Neutrophil (primary cell): ENCODE results near the gene RAP1A.
"Not testable (repeated sequence)": the region's sequence is repeated elsewhere in the genome, so short reads cannot be mapped to it uniquely, and the experiment has no call there.

ENCODE experiments used
- H3K27ac ChIP-seq: fragments of 200-600 bp; sonication (generic); 2 replicates; pipeline ENCODE4 v1.5.1; 2016; ENCODE audit warnings: mild to moderate bottlenecking, moderate library complexity
- H3K27me3 ChIP-seq: fragments of 200-600 bp; sonication (generic); 2 replicates; pipeline ENCODE4 v1.6.0; 2016; ENCODE audit warnings: mild to moderate bottlenecking
- H3K36me3 ChIP-seq: fragments of 200-600 bp; sonication (generic); 2 replicates; pipeline ENCODE4 v1.5.1; 2017
- H3K4me1 ChIP-seq, 2 experiments: fragments of 200-600 bp in 1 of 2; sonication (generic) in 1 of 2; 1 replicate in 1 of 2; 2 replicates in 1 of 2; pipeline versions ENCODE4 v1.5.1 to v1.6.1; 2013 to 2016; ENCODE audit warnings: low read depth in 1 of 2, low read length in 1 of 2, mild to moderate bottlenecking in 1 of 2, moderate library complexity in 1 of 2; ENCODE audit not compliant: control insufficient read depth in 1 of 2, insufficient read depth in 1 of 2
- H3K4me3 ChIP-seq, 2 experiments: fragments of 200-600 bp in 1 of 2; sonication (generic) in 1 of 2; 1 replicate in 1 of 2; 2 replicates in 1 of 2; pipeline ENCODE4 v1.5.1; 2013 to 2016; ENCODE audit warnings: low read depth in 1 of 2, low read length in 1 of 2, mild to moderate bottlenecking in 1 of 2, moderate library complexity in 1 of 2
- H3K9me3 ChIP-seq: fragments of 200-600 bp; sonication (generic); 2 replicates; pipeline ENCODE4 v1.5.1; 2016
- TF ChIP-seq, protein P1 (sequence below): fragments of 200-600 bp; sonication (generic); IDR thresholded peaks from 2 replicates; pipeline ENCODE4 v1.5.1; 2016; ENCODE audit warnings: antibody characterized with exemption

RAP1A gene

DNA sequence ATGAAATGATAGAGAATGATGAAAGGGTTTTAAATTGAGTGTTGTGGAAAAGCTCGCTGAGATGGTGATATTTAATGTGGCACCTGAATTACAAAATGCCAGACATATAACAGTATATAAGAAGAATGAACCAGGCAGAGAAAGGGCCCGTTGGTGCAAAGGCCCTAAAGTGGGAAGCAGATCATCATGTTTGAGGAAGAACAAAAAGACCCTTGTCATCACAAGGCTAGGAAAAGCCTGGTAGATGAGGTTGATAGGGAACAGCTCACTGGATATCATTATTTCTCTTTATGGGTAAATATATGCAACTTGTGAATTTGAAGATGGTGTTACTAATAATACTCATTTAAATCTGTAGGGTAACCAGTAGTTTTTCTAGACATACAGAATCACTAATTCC, 11.0 kb downstream of the RAP1A start:
- no peaks in the 10 kb centered on the region for H3K27me3 ChIP-seq
- H3K4me1 ChIP-seq = peaks cover 17 to 25% of the 10 kb centered on the region in 2 experiments
- no peak overlapping the region for H3K4me3 ChIP-seq
- H3K36me3 ChIP-seq = peaks cover 3% of the 10 kb centered on the region
- H3K27ac ChIP-seq = no peak overlapping the region
- TF ChIP-seq, protein P1, sequence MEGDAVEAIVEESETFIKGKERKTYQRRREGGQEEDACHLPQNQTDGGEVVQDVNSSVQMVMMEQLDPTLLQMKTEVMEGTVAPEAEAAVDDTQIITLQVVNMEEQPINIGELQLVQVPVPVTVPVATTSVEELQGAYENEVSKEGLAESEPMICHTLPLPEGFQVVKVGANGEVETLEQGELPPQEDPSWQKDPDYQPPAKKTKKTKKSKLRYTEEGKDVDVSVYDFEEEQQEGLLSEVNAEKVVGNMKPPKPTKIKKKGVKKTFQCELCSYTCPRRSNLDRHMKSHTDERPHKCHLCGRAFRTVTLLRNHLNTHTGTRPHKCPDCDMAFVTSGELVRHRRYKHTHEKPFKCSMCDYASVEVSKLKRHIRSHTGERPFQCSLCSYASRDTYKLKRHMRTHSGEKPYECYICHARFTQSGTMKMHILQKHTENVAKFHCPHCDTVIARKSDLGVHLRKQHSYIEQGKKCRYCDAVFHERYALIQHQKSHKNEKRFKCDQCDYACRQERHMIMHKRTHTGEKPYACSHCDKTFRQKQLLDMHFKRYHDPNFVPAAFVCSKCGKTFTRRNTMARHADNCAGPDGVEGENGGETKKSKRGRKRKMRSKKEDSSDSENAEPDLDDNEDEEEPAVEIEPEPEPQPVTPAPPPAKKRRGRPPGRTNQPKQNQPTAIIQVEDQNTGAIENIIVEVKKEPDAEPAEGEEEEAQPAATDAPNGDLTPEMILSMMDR = no peak
- no peaks in the 10 kb centered on the region for H3K9me3 ChIP-seq

DNA sequence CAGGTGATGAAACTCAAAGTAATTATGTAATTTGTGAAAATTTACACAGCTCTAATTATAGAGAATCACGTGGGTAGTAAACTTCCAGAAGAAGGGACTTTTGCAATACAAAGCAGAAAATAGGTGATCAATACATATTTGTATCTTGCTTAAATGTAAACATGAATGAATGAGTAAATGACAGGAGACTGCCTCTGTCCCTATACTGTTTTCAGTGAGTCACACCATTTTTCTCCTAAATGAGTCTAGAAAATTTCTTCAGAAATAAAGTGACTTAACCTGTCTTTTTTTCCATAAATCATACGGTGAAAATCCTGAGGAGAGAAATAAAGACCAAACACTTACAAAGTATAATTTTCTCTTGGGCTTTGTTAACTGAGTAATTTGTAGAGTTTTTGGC, 11.9 kb downstream of the RAP1A start:
- Histone ChIP-seq H3K27me3 (no peaks in the 10 kb centered on the region), H3K4me1 (peaks cover 8 to 17% of the 10 kb centered on the region in 2 experiments), H3K9me3 (no peaks in the 10 kb centered on the region), H3K4me3 (no peak overlapping the region), H3K36me3 (peaks cover 3% of the 10 kb centered on the region), H3K27ac (no peak overlapping the region)
- TF ChIP-seq, protein P1 = no peak

- not testable (repeated sequence) for H3K4me3 ChIP-seq, H3K27ac ChIP-seq, H3K27me3 ChIP-seq, H3K9me3 ChIP-seq, H3K36me3 ChIP-seq
- H3K4me1 ChIP-seq = peaks cover 7 to 11% of the 10 kb centered on the region in 2 experiments
Observed at GRCh38 chr1:111632771-111633170, 13.2 kb downstream of the RAP1A start.

DNA sequence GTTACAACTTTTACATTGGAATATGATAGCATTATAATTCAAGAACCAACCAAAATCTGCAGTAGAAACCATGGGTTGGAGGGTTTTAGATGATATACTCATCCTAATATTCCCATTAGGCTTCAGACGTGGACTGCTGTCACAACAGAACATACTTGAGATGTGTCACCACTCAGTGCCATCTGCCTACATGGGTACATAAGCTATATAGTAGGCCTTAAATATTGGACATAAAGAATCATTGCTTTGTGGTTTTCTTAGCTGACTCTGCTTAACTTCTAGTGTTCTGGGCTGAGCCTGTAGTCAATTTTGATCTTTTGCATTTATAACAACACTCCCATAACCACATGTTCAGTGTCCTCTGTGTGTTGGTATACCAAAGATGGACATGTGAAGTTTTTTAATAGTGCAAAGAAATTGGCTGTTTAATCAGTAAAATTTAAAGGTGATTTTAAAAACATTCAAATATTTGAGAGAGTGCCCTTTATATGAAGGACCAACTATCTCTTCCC, 14.2 kb downstream of the RAP1A start:
- Histone ChIP-seq H3K36me3 (peaks cover 3% of the 10 kb centered on the region), H3K4me1 (peaks cover 7 to 11% of the 10 kb centered on the region in 2 experiments), H3K27me3 (no peaks in the 10 kb centered on the region), H3K4me3 (no peak overlapping the region), H3K27ac (peak overlapping the region; percentile 1), H3K9me3 (no peaks in the 10 kb centered on the region)
- TF ChIP-seq, protein P1 = no peak

- Histone ChIP-seq H3K36me3 (peaks cover 3% of the 10 kb centered on the region), H3K4me1 (peaks cover 0 to 10% of the 10 kb centered on the region in 2 experiments)
Observed at GRCh38 chr1:111635324-111636009, 15.9 kb downstream of the RAP1A start.

GRCh38 chr1:111638320-111638719, 18.7 kb downstream of the RAP1A start:
- H3K4me3 ChIP-seq = no peak overlapping the region
- no peaks in the 10 kb centered on the region for H3K9me3 ChIP-seq
- no peaks in the 10 kb centered on the region for H3K27me3 ChIP-seq
- TF ChIP-seq, protein P1 = no peak
- peaks cover 3% of the 10 kb centered on the region for H3K36me3 ChIP-seq
- no peaks in the 10 kb centered on the region for H3K4me1 ChIP-seq
- peak overlapping the region; percentile 8 for H3K27ac ChIP-seq

More at GRCh38 chr1:111635324-111636009, 15.9 kb downstream of the RAP1A start:
- Histone ChIP-seq H3K27ac (peak overlapping the region; percentile 1), H3K4me3 (no peak overlapping the region), H3K9me3 (no peaks in the 10 kb centered on the region), H3K27me3 (no peaks in the 10 kb centered on the region)
- TF ChIP-seq, protein P1 = no peak
